Measurements from ENCODE around the gene AHI1.

GRCh38 chr6:135382182-135382628 is 115.3 kb downstream of the AHI1 start:
- TF ChIP-seq CTCF (IDR thresholded peaks at IDR 0.05) (no peak), ZFX (IDR thresholded peaks at IDR 0.05; ENCODE audit: borderline replicate concordance) (no peak)
